GM19043 (cell line): ENCODE data around the gene MACROD1.

Experiments
- ATAC-seq: cut with Tn5 transposase; IDR thresholded peaks from one replicate; pipeline ENCODE4 v1.9.1; 2021; ENCODE audit warnings: low read depth; ENCODE audit not compliant: unreplicated experiment

MACROD1 gene

GRCh38 chr11:64005691-64006090, 160.2 kb downstream of the MACROD1 start:
- no peak for ATAC-seq

GRCh38 chr11:64004590-64004984, 161.3 kb downstream of the MACROD1 start:
- no peak for ATAC-seq

- no peak for ATAC-seq
Observed at GRCh38 chr11:64003807-64004589, 161.9 kb downstream of the MACROD1 start.

GRCh38 chr11:64001484-64002420, 164.2 kb downstream of the MACROD1 start:
- ATAC-seq: no peak

GRCh38 chr11:64000740-64001483, 165.0 kb downstream of the MACROD1 start:
- ATAC-seq: no peak

- peak; percentile 54 for ATAC-seq
Observed at GRCh38 chr11:64000026-64000739, 165.7 kb downstream of the MACROD1 start.

GRCh38 chr11:63999349-64000025, 166.4 kb downstream of the MACROD1 start:
- no peak for ATAC-seq

GRCh38 chr11:63998558-63999348, 167.2 kb downstream of the MACROD1 start:
- ATAC-seq: no peak

GRCh38 chr11:63997801-63998337, 168.0 kb downstream of the MACROD1 start:
- ATAC-seq: no peak

GRCh38 chr11:63997104-63997700, 168.7 kb downstream of the MACROD1 start:
- ATAC-seq: no peak

GRCh38 chr11:63996512-63996911, 169.4 kb downstream of the MACROD1 start:
- no peak for ATAC-seq

GRCh38 chr11:63993993-63994392, 171.9 kb downstream of the MACROD1 start:
- ATAC-seq: no peak

- ATAC-seq: no peak
Observed at GRCh38 chr11:63993100-63993499, 172.8 kb downstream of the MACROD1 start.

- no peak for ATAC-seq
Observed at GRCh38 chr11:63991558-63991957, 174.4 kb downstream of the MACROD1 start.

GRCh38 chr11:63986932-63987513, 178.9 kb downstream of the MACROD1 start:
- ATAC-seq: no peak

GRCh38 chr11:63986156-63986931, 179.6 kb downstream of the MACROD1 start, which contains the start of gene OTUB1:
Gene OTUB1 (plus strand): TSS chr11:63986438. CDS start chr11:63986457, 19 bp downstream.
- ATAC-seq: peak; percentile 86

GRCh38 chr11:63985812-63986155, 180.1 kb downstream of the MACROD1 start:
- peak; percentile 28 for ATAC-seq
